Uterus (tissue), 4 donors: Measurements from ENCODE around the gene PLA2G5. TPM values are rescaled to one million over a fixed set of nuclear protein-coding genes. Genes with fewer than 3 reads are reported as not detected.

Experiments used
- DNase-seq, 2 donors: peaks; one replicate each; pipeline ENCODE4 v3.0.0-alpha.2; 2019 to 2020
- H3K27ac ChIP-seq, 2 donors: fragments of 200-600 bp; sonication (generic); 1 replicate in 1 of 2; 2 replicates in 1 of 2; pipeline ENCODE4 v1.5.1; 2016 to 2018
- H3K27me3 ChIP-seq, 2 donors: fragments of 200-600 bp; sonication (generic); one replicate each; pipeline ENCODE4 v1.5.1; 2018 to 2019; ENCODE audit warnings: control low read depth in 1 of 2
- H3K36me3 ChIP-seq, 2 donors: fragments of 200-600 bp; sonication (generic); one replicate each; pipeline ENCODE4 v1.5.1; 2019; ENCODE audit warnings: control low read depth in 1 of 2
- H3K4me1 ChIP-seq, 2 donors: fragments of 200-600 bp; sonication (generic); one replicate each; pipeline ENCODE4 v1.5.1; 2018 to 2019; ENCODE audit warnings: control low read depth in 1 of 2
- H3K4me3 ChIP-seq, 2 donors: fragments of 200-600 bp; sonication (generic); 1 replicate in 1 of 2; 2 replicates in 1 of 2; pipeline ENCODE4 v1.5.1; 2018 to 2019; ENCODE audit warnings: mild to moderate bottlenecking in 1 of 2
- H3K9me3 ChIP-seq, 2 donors: fragments of 200-600 bp; sonication (generic); one replicate each; pipeline ENCODE4 v1.5.1; 2019; ENCODE audit warnings: control low read depth in 1 of 2
- POLR2A ChIP-seq, 2 donors: fragments of 450-650 bp; IDR thresholded peaks; one replicate each; pipeline ENCODE4 v1.6.1; 2016; ENCODE audit warnings: antibody characterized with exemption in 2 of 2, mild to moderate bottlenecking in 1 of 2, moderate library complexity in 1 of 2
- intact Hi-C: fragments of 100-400 bp; cut with DNase I; formaldehyde crosslinking; loops from one replicate; pipeline ENCODE4 v1.15.1; 2023; ENCODE audit warnings: low total_unique reads
- total RNA-seq, 4 donors: library from RNA; depleted of rRNA in 3 of 4; stranded (reverse); fragments of >200 nt in 3 of 4; gene quantifications; one replicate each; pipeline versions ENCODE4 v1.1.0 to v1.2.4, GENCODE V29; 2014 to 2023
- TF ChIP-seq, protein P1 (sequence below), 4 experiments: fragments of 200-600 bp in 2 of 4; fragments of 450-650 bp in 2 of 4; sonication (generic) in 2 of 4; IDR thresholded peaks; one replicate each; pipeline ENCODE4 v1.5.1; 2016 to 2019; ENCODE audit warnings: antibody characterized with exemption in 4 of 4, mild to moderate bottlenecking in 2 of 4, moderate library complexity in 1 of 4
- donor health status: DM: yes; HTN: yes; CAD: no.

Gene PLA2G5
- total RNA-seq, 4 donors from 2014 or later = 3.1 TPM; not detected in 3

DNA sequence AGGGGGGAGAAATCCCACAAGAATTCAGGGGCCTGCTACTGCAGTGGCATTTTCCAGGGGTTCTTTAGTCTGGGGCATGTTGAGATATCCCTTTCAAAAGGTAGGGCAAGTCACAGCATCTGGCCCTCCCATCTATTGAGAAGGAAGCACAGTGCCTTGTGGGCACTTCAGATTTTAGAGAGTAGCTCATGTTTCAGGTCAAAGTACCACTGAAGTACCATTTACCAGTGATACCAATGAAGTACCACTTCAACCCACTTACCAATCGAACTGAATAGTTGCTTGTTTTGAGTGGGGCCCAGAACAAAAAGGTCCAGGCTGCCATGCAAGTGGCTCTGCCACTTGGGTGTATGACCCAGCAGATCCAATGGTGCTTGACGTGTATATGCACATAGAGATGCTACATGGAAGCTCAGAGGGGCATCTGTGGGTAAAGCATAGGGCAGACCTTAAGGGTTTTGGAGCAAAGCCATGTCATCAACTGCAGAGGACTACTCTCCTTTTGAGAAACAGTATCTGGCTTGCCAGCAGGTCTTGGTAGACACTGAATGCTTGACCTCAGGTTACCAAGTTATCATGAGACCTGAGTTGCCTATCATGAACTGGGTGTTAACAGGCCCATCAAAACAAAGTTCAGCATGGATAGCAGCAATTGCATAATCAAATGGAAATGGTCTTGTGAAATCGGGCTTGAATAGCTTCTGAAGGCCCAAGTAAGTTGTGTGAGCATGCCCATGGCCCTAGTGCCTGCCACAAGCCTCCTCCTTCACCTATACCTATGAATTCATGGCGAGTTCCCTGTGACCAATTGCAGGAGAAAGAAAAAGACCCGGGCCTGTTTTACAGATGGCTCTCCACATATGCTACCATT, 25.8 kb downstream of the PLA2G5 start:
- Histone ChIP-seq H3K4me3 (no peak overlapping the region), H3K27ac (peak overlapping the region; percentile 6 to 16), H3K36me3 (no peaks in the 10 kb centered on the region), H3K9me3 (no peaks in the 10 kb centered on the region), H3K4me1 (no peaks in the 10 kb centered on the region), H3K27me3 (no peaks in the 10 kb centered on the region)
- no peak for TF ChIP-seq POLR2A (IDR thresholded peaks at IDR 0.05)
- TF ChIP-seq, protein P1, sequence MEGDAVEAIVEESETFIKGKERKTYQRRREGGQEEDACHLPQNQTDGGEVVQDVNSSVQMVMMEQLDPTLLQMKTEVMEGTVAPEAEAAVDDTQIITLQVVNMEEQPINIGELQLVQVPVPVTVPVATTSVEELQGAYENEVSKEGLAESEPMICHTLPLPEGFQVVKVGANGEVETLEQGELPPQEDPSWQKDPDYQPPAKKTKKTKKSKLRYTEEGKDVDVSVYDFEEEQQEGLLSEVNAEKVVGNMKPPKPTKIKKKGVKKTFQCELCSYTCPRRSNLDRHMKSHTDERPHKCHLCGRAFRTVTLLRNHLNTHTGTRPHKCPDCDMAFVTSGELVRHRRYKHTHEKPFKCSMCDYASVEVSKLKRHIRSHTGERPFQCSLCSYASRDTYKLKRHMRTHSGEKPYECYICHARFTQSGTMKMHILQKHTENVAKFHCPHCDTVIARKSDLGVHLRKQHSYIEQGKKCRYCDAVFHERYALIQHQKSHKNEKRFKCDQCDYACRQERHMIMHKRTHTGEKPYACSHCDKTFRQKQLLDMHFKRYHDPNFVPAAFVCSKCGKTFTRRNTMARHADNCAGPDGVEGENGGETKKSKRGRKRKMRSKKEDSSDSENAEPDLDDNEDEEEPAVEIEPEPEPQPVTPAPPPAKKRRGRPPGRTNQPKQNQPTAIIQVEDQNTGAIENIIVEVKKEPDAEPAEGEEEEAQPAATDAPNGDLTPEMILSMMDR (IDR thresholded peaks at IDR 0.05) = no peak
- intact Hi-C loops = no loop called here
- DNase-seq = no peak

DNA sequence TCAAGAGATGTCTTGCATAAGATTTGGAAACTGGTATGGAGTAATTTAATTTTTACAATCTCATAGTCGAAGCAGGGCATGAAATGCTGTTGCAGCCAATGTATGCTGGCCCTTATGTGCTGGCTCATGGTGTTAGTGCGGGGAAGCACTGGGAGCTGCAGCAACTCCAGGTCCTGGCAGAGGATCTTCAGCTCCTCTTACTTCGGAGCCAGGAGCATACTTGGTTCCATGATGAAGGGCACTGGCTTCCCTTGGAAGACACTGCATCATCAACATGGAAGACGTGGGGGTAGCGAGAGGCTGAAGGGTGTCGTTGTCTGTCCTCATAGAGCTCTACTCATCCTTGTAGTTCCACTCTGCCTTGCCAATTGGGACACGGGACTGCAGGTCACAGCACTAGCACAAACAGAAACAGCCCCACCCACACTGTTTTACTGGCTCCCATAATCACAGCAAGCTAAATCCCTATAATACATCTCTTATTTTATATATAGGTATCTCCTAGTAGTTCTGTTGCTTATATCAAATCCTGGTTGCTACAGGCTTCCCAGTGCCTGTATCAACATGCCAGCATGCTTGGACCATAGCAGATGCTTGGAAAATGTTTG, 26.9 kb downstream of the PLA2G5 start:
- Histone ChIP-seq H3K27me3 (no peaks in the 10 kb centered on the region), H3K27ac (no peak overlapping the region), H3K36me3 (no peaks in the 10 kb centered on the region), H3K4me1 (no peaks in the 10 kb centered on the region), H3K4me3 (no peak overlapping the region), H3K9me3 (no peaks in the 10 kb centered on the region)
- TF ChIP-seq, protein P1 (IDR thresholded peaks at IDR 0.05) = no peak
- TF ChIP-seq POLR2A (IDR thresholded peaks at IDR 0.05) = no peak
- intact Hi-C loops = no loop called here
- DNase-seq = no peak

DNA sequence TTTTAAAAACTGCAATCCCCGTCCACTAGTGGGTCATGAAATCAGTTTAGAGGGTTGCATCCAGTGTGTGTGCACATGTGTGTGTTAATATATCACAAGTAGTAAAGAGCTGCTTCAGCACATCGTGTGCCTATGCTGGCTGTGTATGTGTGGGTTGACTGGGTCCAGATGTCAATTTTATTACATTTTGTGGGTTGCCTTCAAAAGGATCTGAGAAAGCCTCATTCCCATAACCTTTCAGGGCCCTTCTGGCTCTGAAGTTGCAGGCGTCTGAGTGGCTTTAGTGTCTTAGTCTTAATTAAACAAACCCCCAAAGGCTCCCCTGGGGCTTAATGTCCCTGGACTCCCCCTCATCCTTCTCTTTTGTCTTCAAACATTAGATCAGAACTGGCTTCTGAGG, 29.5 kb downstream of the PLA2G5 start:
- no peak for DNase-seq
- Histone ChIP-seq H3K27ac (no peak overlapping the region), H3K9me3 (no peaks in the 10 kb centered on the region), H3K36me3 (no peaks in the 10 kb centered on the region), H3K4me1 (no peaks in the 10 kb centered on the region), H3K27me3 (no peaks in the 10 kb centered on the region), H3K4me3 (no peak overlapping the region)
- intact Hi-C loops = no loop called here
- TF ChIP-seq POLR2A (IDR thresholded peaks at IDR 0.05) = no peak
- TF ChIP-seq, protein P1 (IDR thresholded peaks at IDR 0.05) = no peak

DNA sequence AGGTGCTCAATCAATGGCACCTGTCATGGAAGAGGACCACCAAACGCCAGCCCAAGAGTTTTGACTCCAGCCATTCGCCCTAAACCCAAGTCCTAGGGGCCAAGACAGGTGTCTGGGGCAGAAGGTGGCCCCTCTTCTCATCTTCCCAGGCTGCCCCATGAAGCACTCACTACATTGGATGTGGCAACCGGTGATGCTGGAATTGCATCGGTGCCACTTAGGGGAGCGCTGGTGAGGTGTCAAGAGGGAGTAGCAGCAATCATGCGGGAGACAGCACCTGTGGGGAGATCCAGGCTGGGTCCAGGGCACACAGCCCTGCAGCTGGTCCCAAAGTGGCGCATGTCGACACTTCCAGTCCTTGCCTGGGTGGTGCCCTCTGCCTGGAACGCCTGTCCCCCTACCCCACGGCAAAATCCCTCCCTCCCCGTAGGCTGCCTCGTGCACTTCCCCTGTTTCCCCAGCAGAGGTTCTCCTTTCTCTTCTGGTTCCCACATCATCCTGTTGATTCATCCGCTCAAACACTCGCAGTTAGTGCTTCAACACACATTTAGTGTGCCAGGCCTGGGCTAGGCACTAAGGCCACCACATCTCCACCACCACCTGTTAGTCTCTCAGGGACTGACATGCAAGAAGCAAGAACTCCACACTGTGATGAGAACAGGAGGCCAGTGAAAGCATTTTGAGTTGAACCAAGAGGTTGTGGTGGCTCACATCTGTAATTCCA, 30.8 kb downstream of the PLA2G5 start:
- Histone ChIP-seq H3K4me1 (no peaks in the 10 kb centered on the region), H3K27ac (no peak overlapping the region), H3K9me3 (no peaks in the 10 kb centered on the region), H3K4me3 (no peak overlapping the region), H3K27me3 (no peaks in the 10 kb centered on the region), H3K36me3 (no peaks in the 10 kb centered on the region)
- no peak for TF ChIP-seq POLR2A (IDR thresholded peaks at IDR 0.05)
- TF ChIP-seq, protein P1 (IDR thresholded peaks at IDR 0.05) = peak; percentile 40 to 77 (median 62)
- peak in 1 of 2 donors; percentile 21 for DNase-seq
- intact Hi-C loops = no loop called here
